Motor neuron (in vitro differentiated cells): ENCODE measurements around the gene ZMYM3. TPM values are rescaled to one million over a fixed set of nuclear protein-coding genes. Genes with fewer than 3 reads are reported as not detected.
A peak's percentile ranks its signal among the peaks of the same experiment; 100 is the strongest.

Source experiments
- ATAC-seq, 8 experiments: fragments of 200-7000 bp; cut with Tn5 transposase; replicated peaks in 6 of 8; 2 replicates each; pipeline ENCODE4 v1.8.0; 2021; ENCODE audit warnings: mild to moderate bottlenecking in 8 of 8, moderate library complexity in 8 of 8
- H3K27ac ChIP-seq, 2 donors: fragments of 250-450 bp; sonication (Bioruptor Pico); 2 replicates each; pipeline ENCODE4 v1.9.0; 2021; ENCODE audit warnings: antibody characterized with exemption in 2 of 2, mild to moderate bottlenecking in 2 of 2, moderate library complexity in 1 of 2
- H3K4me1 ChIP-seq, 2 donors: fragments of 250-450 bp; sonication (Bioruptor Pico); replicated peaks in 1 of 2; 2 replicates each; pipeline ENCODE4 v1.6.1; 2021; ENCODE audit warnings: antibody characterized with exemption in 2 of 2, mild to moderate bottlenecking in 2 of 2, moderate library complexity in 1 of 2
- H3K4me3 ChIP-seq, 5 donors: fragments of 250-450 bp; sonication (Bioruptor Pico); 2 replicates each; pipeline ENCODE4 v1.9.0; 2021; ENCODE audit warnings: antibody characterized with exemption in 5 of 5, mild to moderate bottlenecking in 5 of 5, moderate library complexity in 4 of 5
- WGBS, 10 experiments: fragments of 450-650 bp; shearing (Covaris generic); methylation state at CpG; one replicate each; pipeline ENCODE4 v1.0.0; 2022; 5-methylcytosine and 5-hydroxymethylcytosine counted together
- in situ Hi-C, 9 experiments: fragments of 400-800 bp; cut with MboI; loops; one replicate each; pipeline ENCODE4 v1.15.0; 2021; ENCODE audit warnings: low sequenced_read_pairs in 9 of 9, low pct_unique_long_range_greater_than_20kb in 2 of 9; ENCODE audit not compliant: unreplicated experiment in 9 of 9
- total RNA-seq, 8 experiments: library from RNA; unstranded; fragments of 300-600 nt; gene quantifications; 2 replicates each; pipeline versions ENCODE4 v1.2.3 to v1.2.4, GENCODE V29; 2022

Gene ZMYM3
- total RNA-seq, 8 experiments from 2014 or later: 9.5 to 33.9 (median 26.1) TPM

GRCh38 chrX:71216485-71216884, 37.5 kb downstream of the ZMYM3 start:
- peak in 3 of 8 experiments; percentile 11 to 90 (median 65) for ATAC-seq
- no peak overlapping the region for H3K27ac ChIP-seq
- H3K4me3 ChIP-seq: no peak overlapping the region
- in situ Hi-C loops: no loop called here
- 0 to 24% (median 0%) methylated on average over 1 to 4 of the region's 6 CpGs; no CpG with 5 or more reads in 7 of the 10 experiments for WGBS, 10 experiments
- no peaks in the 10 kb centered on the region for H3K4me1 ChIP-seq

- WGBS, 10 experiments: 46 to 69% methylated on average over 3 of the region's 10 CpGs; no CpG with 5 or more reads in 8 of the 10 experiments
- no peak overlapping the region for H3K27ac ChIP-seq
- H3K4me3 ChIP-seq: no peak overlapping the region
- no peaks in the 10 kb centered on the region for H3K4me1 ChIP-seq
- no peak for ATAC-seq
- in situ Hi-C loops: no loop called here
Observed at GRCh38 chrX:71215338-71215912, 38.5 kb downstream of the ZMYM3 start.

- H3K4me1 ChIP-seq: no peaks in the 10 kb centered on the region
- no peak for ATAC-seq
- in situ Hi-C loops: no loop called here
- H3K4me3 ChIP-seq: no peak overlapping the region
- WGBS, 10 experiments: 20 to 100% methylated on average over 1 of the region's 5 CpGs; no CpG with 5 or more reads in 8 of the 10 experiments
- no peak overlapping the region for H3K27ac ChIP-seq
Observed at GRCh38 chrX:71214604-71215337, 39.2 kb downstream of the ZMYM3 start.

GRCh38 chrX:71214152-71214551, 39.8 kb downstream of the ZMYM3 start:
- Histone ChIP-seq H3K4me3 (no peak overlapping the region), H3K4me1 (no peaks in the 10 kb centered on the region), H3K27ac (no peak overlapping the region)
- no peak for ATAC-seq
- WGBS, 10 experiments: 50 to 100% methylated on average over 1 of the region's 1 CpG; no CpG with 5 or more reads in 8 of the 10 experiments
- in situ Hi-C loops: no loop called here

- H3K4me1 ChIP-seq: no peaks in the 10 kb centered on the region
- WGBS, 10 experiments: 20 to 100% (median 72%) methylated on average over 1 to 3 of the region's 5 CpGs; no CpG with 5 or more reads in 6 of the 10 experiments
- ATAC-seq: no peak
- in situ Hi-C loops: no loop called here
- H3K27ac ChIP-seq: no peak overlapping the region
- H3K4me3 ChIP-seq: no peak overlapping the region
Observed at GRCh38 chrX:71212536-71212935, 41.4 kb downstream of the ZMYM3 start.

- WGBS, 10 experiments: 83 to 100% methylated on average over 2 to 3 of the region's 3 CpGs; no CpG with 5 or more reads in 8 of the 10 experiments
- in situ Hi-C loops: no loop called here
Observed at GRCh38 chrX:71210816-71211215, 43.1 kb downstream of the ZMYM3 start.

GRCh38 chrX:71199252-71200008, 54.5 kb downstream of the ZMYM3 start:
- 33 to 100% (median 66%) methylated on average over 1 to 3 of the region's 7 CpGs; no CpG with 5 or more reads in 6 of the 10 experiments for WGBS, 10 experiments
- no peak overlapping the region for H3K27ac ChIP-seq
- H3K4me1 ChIP-seq: no peaks in the 10 kb centered on the region
- in situ Hi-C loops: no loop called here
- no peak for ATAC-seq
- no peak overlapping the region for H3K4me3 ChIP-seq

More at GRCh38 chrX:71210816-71211215, 43.1 kb downstream of the ZMYM3 start:
- Histone ChIP-seq H3K4me1 (no peaks in the 10 kb centered on the region), H3K27ac (no peak overlapping the region), H3K4me3 (no peak overlapping the region)
- peak in 1 of 8 experiments; percentile 15 for ATAC-seq

- no peak for ATAC-seq
- in situ Hi-C loops: no loop called here
- 20 to 100% (median 42%) methylated on average over 1 to 2 of the region's 3 CpGs; no CpG with 5 or more reads in 7 of the 10 experiments for WGBS, 10 experiments
- H3K4me1 ChIP-seq: no peaks in the 10 kb centered on the region
- H3K4me3 ChIP-seq: no peak overlapping the region
- no peak overlapping the region for H3K27ac ChIP-seq
Observed at GRCh38 chrX:71198066-71198465, 55.9 kb downstream of the ZMYM3 start.

- Histone ChIP-seq H3K4me1 (peaks cover 0 to 1% of the 10 kb centered on the region in 2 donors), H3K4me3 (no peak overlapping the region), H3K27ac (no peak overlapping the region)
- WGBS, 10 experiments: 20 to 65% (median 41%) methylated on average over 1 to 4 of the region's 4 CpGs; no CpG with 5 or more reads in 3 of the 10 experiments
- peak in 3 of 8 experiments; percentile 35 to 48 (median 43) for ATAC-seq
- in situ Hi-C loops: no loop called here
Observed at GRCh38 chrX:71195964-71196649, 57.8 kb downstream of the ZMYM3 start.

GRCh38 chrX:71191248-71191647, 62.7 kb downstream of the ZMYM3 start:
- H3K4me1 ChIP-seq: peaks cover 0 to 4% of the 10 kb centered on the region in 2 donors
- no peak for ATAC-seq
- H3K27ac ChIP-seq: no peak overlapping the region
- in situ Hi-C loops: no loop called here
- H3K4me3 ChIP-seq: no peak overlapping the region
